ENCODE results near the gene KRT40.

KRT40 gene

DNA sequence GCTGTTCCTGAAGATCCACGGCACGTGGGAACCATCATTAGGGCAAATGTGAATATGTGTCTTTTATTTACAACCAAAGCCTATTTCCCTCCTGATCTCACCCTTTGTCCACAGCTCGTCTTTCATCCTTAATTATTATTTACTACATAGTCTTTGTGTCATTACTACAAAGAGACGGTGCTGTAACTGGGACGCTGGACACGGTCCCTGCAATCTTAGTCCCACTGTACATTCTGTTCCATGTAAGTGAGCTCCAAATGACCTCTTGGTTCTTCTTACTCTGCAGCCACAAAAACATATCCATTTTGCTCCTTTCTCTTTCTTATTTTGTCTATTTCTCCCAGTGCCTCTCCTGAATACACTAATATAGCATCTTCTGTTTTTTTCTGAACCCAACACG lies 34.0 kb downstream of the KRT40 start:
- Histone ChIP-seq H3K9me3 (ENCODE audit: insufficient read depth, low read length) (no peaks in the 10 kb centered on the region), H3K4me2 (ENCODE audit: low read depth, low read length, poor library complexity, severe bottlenecking) (no peak overlapping the region), H3K27me3 (ENCODE audit: low read length) (no peaks in the 10 kb centered on the region), H2AFZ (ENCODE audit: low read depth, low read length, severe bottlenecking) (no peak overlapping the region), H3K9ac (ENCODE audit: low read length) (no peak overlapping the region), H3F3A (ENCODE audit: insufficient read depth) (no peaks in the 10 kb centered on the region), H4K20me1 (ENCODE audit: low read depth, low read length) (no peaks in the 10 kb centered on the region), H3K27ac (ENCODE audit: low read depth, low read length) (no peak overlapping the region), H3K79me2 (ENCODE audit: insufficient read depth, low read length) (no peaks in the 10 kb centered on the region), H3K36me3 (ENCODE audit: low read length) (no peaks in the 10 kb centered on the region), H3K4me3 (ENCODE audit: insufficient read depth, low read length, poor library complexity, severe bottlenecking) (no peak overlapping the region), H3K9me2 (replicated peaks; ENCODE audit: insufficient read depth, low read length) (no peaks in the 10 kb centered on the region)
- TF ChIP-seq EZH2phosphoT487 (conservative IDR thresholded peaks at IDR 0.05; ENCODE audit: low read length): no peak
- TF ChIP-seq, protein P1, sequence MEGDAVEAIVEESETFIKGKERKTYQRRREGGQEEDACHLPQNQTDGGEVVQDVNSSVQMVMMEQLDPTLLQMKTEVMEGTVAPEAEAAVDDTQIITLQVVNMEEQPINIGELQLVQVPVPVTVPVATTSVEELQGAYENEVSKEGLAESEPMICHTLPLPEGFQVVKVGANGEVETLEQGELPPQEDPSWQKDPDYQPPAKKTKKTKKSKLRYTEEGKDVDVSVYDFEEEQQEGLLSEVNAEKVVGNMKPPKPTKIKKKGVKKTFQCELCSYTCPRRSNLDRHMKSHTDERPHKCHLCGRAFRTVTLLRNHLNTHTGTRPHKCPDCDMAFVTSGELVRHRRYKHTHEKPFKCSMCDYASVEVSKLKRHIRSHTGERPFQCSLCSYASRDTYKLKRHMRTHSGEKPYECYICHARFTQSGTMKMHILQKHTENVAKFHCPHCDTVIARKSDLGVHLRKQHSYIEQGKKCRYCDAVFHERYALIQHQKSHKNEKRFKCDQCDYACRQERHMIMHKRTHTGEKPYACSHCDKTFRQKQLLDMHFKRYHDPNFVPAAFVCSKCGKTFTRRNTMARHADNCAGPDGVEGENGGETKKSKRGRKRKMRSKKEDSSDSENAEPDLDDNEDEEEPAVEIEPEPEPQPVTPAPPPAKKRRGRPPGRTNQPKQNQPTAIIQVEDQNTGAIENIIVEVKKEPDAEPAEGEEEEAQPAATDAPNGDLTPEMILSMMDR (IDR thresholded peaks at IDR 0.05; ENCODE audit: insufficient read depth, low read length, poor library complexity, severe bottlenecking): no peak

- Histone ChIP-seq H3F3A (ENCODE audit: insufficient read depth) (no peaks in the 10 kb centered on the region), H3K27me3 (ENCODE audit: low read length) (no peaks in the 10 kb centered on the region), H3K9me3 (ENCODE audit: insufficient read depth, low read length) (no peaks in the 10 kb centered on the region), H4K20me1 (ENCODE audit: low read depth, low read length) (no peaks in the 10 kb centered on the region), H3K9ac (ENCODE audit: low read length) (no peak overlapping the region), H3K27ac (ENCODE audit: low read depth, low read length) (no peak overlapping the region), H3K4me2 (ENCODE audit: low read depth, low read length, poor library complexity, severe bottlenecking) (no peak overlapping the region), H3K36me3 (ENCODE audit: low read length) (no peaks in the 10 kb centered on the region), H3K4me3 (ENCODE audit: insufficient read depth, low read length, poor library complexity, severe bottlenecking) (no peak overlapping the region), H2AFZ (ENCODE audit: low read depth, low read length, severe bottlenecking) (no peak overlapping the region), H3K9me2 (replicated peaks; ENCODE audit: insufficient read depth, low read length) (no peaks in the 10 kb centered on the region), H3K79me2 (ENCODE audit: insufficient read depth, low read length) (no peaks in the 10 kb centered on the region)
- TF ChIP-seq, protein P1 (IDR thresholded peaks at IDR 0.05; ENCODE audit: insufficient read depth, low read length, poor library complexity, severe bottlenecking): no peak
- no peak for TF ChIP-seq EZH2phosphoT487 (conservative IDR thresholded peaks at IDR 0.05; ENCODE audit: low read length)
Observed at GRCh38 chr17:40949418-40949817, 34.7 kb downstream of the KRT40 start.

- Histone ChIP-seq H4K20me1 (ENCODE audit: low read depth, low read length) (no peaks in the 10 kb centered on the region), H3K4me2 (ENCODE audit: low read depth, low read length, poor library complexity, severe bottlenecking) (no peak overlapping the region), H3K27ac (ENCODE audit: low read depth, low read length) (no peak overlapping the region), H3K27me3 (ENCODE audit: low read length) (no peaks in the 10 kb centered on the region), H3K9me2 (replicated peaks; ENCODE audit: insufficient read depth, low read length) (no peaks in the 10 kb centered on the region), H3K36me3 (ENCODE audit: low read length) (no peaks in the 10 kb centered on the region), H3F3A (ENCODE audit: insufficient read depth) (no peaks in the 10 kb centered on the region), H2AFZ (ENCODE audit: low read depth, low read length, severe bottlenecking) (no peak overlapping the region), H3K79me2 (ENCODE audit: insufficient read depth, low read length) (no peaks in the 10 kb centered on the region), H3K9ac (ENCODE audit: low read length) (no peak overlapping the region), H3K4me3 (ENCODE audit: insufficient read depth, low read length, poor library complexity, severe bottlenecking) (no peak overlapping the region), H3K9me3 (ENCODE audit: insufficient read depth, low read length) (no peaks in the 10 kb centered on the region)
- TF ChIP-seq, protein P1 (IDR thresholded peaks at IDR 0.05; ENCODE audit: insufficient read depth, low read length, poor library complexity, severe bottlenecking): no peak
- TF ChIP-seq EZH2phosphoT487 (conservative IDR thresholded peaks at IDR 0.05; ENCODE audit: low read length): no peak
Observed at GRCh38 chr17:40947929-40948328, 36.2 kb downstream of the KRT40 start.
